GM18907 (cell line): ENCODE data around the gene BRINP2.

ENCODE experiments used
- ATAC-seq: cut with Tn5 transposase; IDR thresholded peaks from one replicate; pipeline ENCODE4 v1.9.1; 2021; ENCODE audit warnings: mild to moderate bottlenecking, moderate library complexity; ENCODE audit not compliant: unreplicated experiment

The BRINP2 gene

GRCh38 chr1:177257128-177257527 is 86.4 kb downstream of the BRINP2 start:
- ATAC-seq = no peak

- ATAC-seq = no peak
Measured at GRCh38 chr1:177257576-177257975, 86.8 kb downstream of the BRINP2 start.

- no peak for ATAC-seq
Measured at GRCh38 chr1:177270863-177271262, 100.1 kb downstream of the BRINP2 start.

GRCh38 chr1:177273141-177273540 is 102.4 kb downstream of the BRINP2 start:
- no peak for ATAC-seq

GRCh38 chr1:177274687-177275211 is 104.0 kb downstream of the BRINP2 start:
- no peak for ATAC-seq

- no peak for ATAC-seq
Measured at GRCh38 chr1:177275736-177276135, 105.0 kb downstream of the BRINP2 start.

GRCh38 chr1:177278626-177279390 is 108.0 kb downstream of the BRINP2 start:
- ATAC-seq = no peak

- no peak for ATAC-seq
Measured at GRCh38 chr1:177281901-177282300, 111.1 kb downstream of the BRINP2 start.

GRCh38 chr1:177282976-177283375 is 112.2 kb downstream of the BRINP2 start:
- no peak for ATAC-seq

- no peak for ATAC-seq
Measured at GRCh38 chr1:177283380-177283779, 112.6 kb downstream of the BRINP2 start.

- no peak for ATAC-seq
Measured at GRCh38 chr1:177286396-177286795, 115.6 kb downstream of the BRINP2 start.

- no peak for ATAC-seq
Measured at GRCh38 chr1:177287270-177287669, 116.5 kb downstream of the BRINP2 start.

GRCh38 chr1:177287994-177288393 is 117.2 kb downstream of the BRINP2 start:
- ATAC-seq = no peak

- no peak for ATAC-seq
Measured at GRCh38 chr1:177289532-177289931, 118.8 kb downstream of the BRINP2 start.

- ATAC-seq = no peak
Measured at GRCh38 chr1:177300431-177300830, 129.7 kb downstream of the BRINP2 start.

- ATAC-seq = no peak
Measured at GRCh38 chr1:177301425-177302124, 130.8 kb downstream of the BRINP2 start.

- no peak for ATAC-seq
Measured at GRCh38 chr1:177302357-177303044, 131.7 kb downstream of the BRINP2 start.

- no peak for ATAC-seq
Measured at GRCh38 chr1:177305040-177306018, 134.6 kb downstream of the BRINP2 start.

- no peak for ATAC-seq
Measured at GRCh38 chr1:177306019-177306415, 135.3 kb downstream of the BRINP2 start.

GRCh38 chr1:177306981-177307380 is 136.2 kb downstream of the BRINP2 start:
- no peak for ATAC-seq
